ENCODE measurements around the gene EPB41L4B.

Gene EPB41L4B

GRCh38 chr9:109274884-109275730, 45.8 kb downstream of the EPB41L4B start:
- Histone ChIP-seq H3K9ac (no peak overlapping the region), H3K27me3 (ENCODE audit: insufficient read depth, low read depth) (no peaks in the 10 kb centered on the region), H3K4me3 (IDR thresholded peaks at IDR 0.05; ENCODE audit: insufficient read depth, low read depth, low read length) (no peak overlapping the region), H3K79me2 (ENCODE audit: insufficient read depth, low read depth) (no peaks in the 10 kb centered on the region), H4K20me1 (ENCODE audit: insufficient read depth) (no peaks in the 10 kb centered on the region), H2AFZ (ENCODE audit: low read depth) (no peak overlapping the region), H3K27ac (no peak overlapping the region), H3K4me2 (no peak overlapping the region), H3K36me3 (ENCODE audit: insufficient read depth) (no peaks in the 10 kb centered on the region), H3K4me1 (ENCODE audit: low read depth, poor library complexity, severe bottlenecking) (no peaks in the 10 kb centered on the region)
- TF ChIP-seq CTCF (conservative IDR thresholded peaks at IDR 0.05; ENCODE audit: low read depth, low read length) = no peak

GRCh38 chr9:109273869-109274268, 47.0 kb downstream of the EPB41L4B start:
- no peaks in the 10 kb centered on the region for H4K20me1 ChIP-seq (ENCODE audit: insufficient read depth)
- H2AFZ ChIP-seq (ENCODE audit: low read depth) = no peak overlapping the region
- H3K36me3 ChIP-seq (ENCODE audit: insufficient read depth) = no peaks in the 10 kb centered on the region
- no peaks in the 10 kb centered on the region for H3K79me2 ChIP-seq (ENCODE audit: insufficient read depth, low read depth)
- H3K27me3 ChIP-seq (ENCODE audit: insufficient read depth, low read depth) = no peaks in the 10 kb centered on the region
- H3K9ac ChIP-seq = no peak overlapping the region
- no peak overlapping the region for H3K4me3 ChIP-seq (IDR thresholded peaks at IDR 0.05; ENCODE audit: insufficient read depth, low read depth, low read length)
- no peaks in the 10 kb centered on the region for H3K4me1 ChIP-seq (ENCODE audit: low read depth, poor library complexity, severe bottlenecking)
- TF ChIP-seq CTCF (conservative IDR thresholded peaks at IDR 0.05; ENCODE audit: low read depth, low read length) = no peak
- no peak overlapping the region for H3K4me2 ChIP-seq
- H3K27ac ChIP-seq = no peak overlapping the region

GRCh38 chr9:109272745-109273144, 48.1 kb downstream of the EPB41L4B start:
- Histone ChIP-seq H3K79me2 (ENCODE audit: insufficient read depth, low read depth) (no peaks in the 10 kb centered on the region), H3K4me2 (no peak overlapping the region), H3K4me1 (ENCODE audit: low read depth, poor library complexity, severe bottlenecking) (no peaks in the 10 kb centered on the region), H3K27me3 (ENCODE audit: insufficient read depth, low read depth) (no peaks in the 10 kb centered on the region), H3K27ac (no peak overlapping the region), H3K36me3 (ENCODE audit: insufficient read depth) (no peaks in the 10 kb centered on the region), H4K20me1 (ENCODE audit: insufficient read depth) (no peaks in the 10 kb centered on the region), H3K4me3 (IDR thresholded peaks at IDR 0.05; ENCODE audit: insufficient read depth, low read depth, low read length) (no peak overlapping the region), H2AFZ (ENCODE audit: low read depth) (no peak overlapping the region), H3K9ac (no peak overlapping the region)
- TF ChIP-seq CTCF (conservative IDR thresholded peaks at IDR 0.05; ENCODE audit: low read depth, low read length) = no peak

- no peak overlapping the region for H3K9ac ChIP-seq
- no peaks in the 10 kb centered on the region for H3K36me3 ChIP-seq (ENCODE audit: insufficient read depth)
- no peak overlapping the region for H3K4me3 ChIP-seq (IDR thresholded peaks at IDR 0.05; ENCODE audit: insufficient read depth, low read depth, low read length)
- H4K20me1 ChIP-seq (ENCODE audit: insufficient read depth) = no peaks in the 10 kb centered on the region
- no peak for TF ChIP-seq CTCF (conservative IDR thresholded peaks at IDR 0.05; ENCODE audit: low read depth, low read length)
- no peak overlapping the region for H2AFZ ChIP-seq (ENCODE audit: low read depth)
- H3K27me3 ChIP-seq (ENCODE audit: insufficient read depth, low read depth) = no peaks in the 10 kb centered on the region
- no peak overlapping the region for H3K27ac ChIP-seq
- no peaks in the 10 kb centered on the region for H3K4me1 ChIP-seq (ENCODE audit: low read depth, poor library complexity, severe bottlenecking)
- H3K79me2 ChIP-seq (ENCODE audit: insufficient read depth, low read depth) = no peaks in the 10 kb centered on the region
- H3K4me2 ChIP-seq = no peak overlapping the region
Measured at GRCh38 chr9:109272045-109272444, 48.8 kb downstream of the EPB41L4B start.
